ENCODE measurements around the gene DSC2.
"Not testable (repeated sequence)": the region's sequence is repeated elsewhere in the genome, so short reads cannot be mapped to it uniquely, and the experiment has no call there.

The DSC2 gene

DNA sequence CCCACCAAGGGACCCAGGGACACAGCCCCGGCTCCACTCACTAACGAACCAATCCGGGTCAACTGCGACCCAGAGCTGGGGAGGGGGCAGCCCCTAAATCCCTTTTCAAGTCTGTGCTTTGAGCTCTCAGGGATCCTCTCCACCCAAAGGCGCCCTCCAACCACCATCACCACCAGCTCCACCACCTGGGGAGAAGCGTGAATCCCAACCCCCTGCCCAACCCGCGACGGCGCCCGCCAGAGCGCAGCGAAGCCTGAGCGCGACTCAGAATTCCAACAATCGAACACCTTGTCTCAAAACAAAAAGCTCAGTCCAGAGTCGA, 60.2 kb downstream of the DSC2 start:
- no peak for DNase-seq

- no peak for DNase-seq
These were observed 60.7 kb downstream of the DSC2 start for GRCh38 chr18:31041271-31042083.

DNA sequence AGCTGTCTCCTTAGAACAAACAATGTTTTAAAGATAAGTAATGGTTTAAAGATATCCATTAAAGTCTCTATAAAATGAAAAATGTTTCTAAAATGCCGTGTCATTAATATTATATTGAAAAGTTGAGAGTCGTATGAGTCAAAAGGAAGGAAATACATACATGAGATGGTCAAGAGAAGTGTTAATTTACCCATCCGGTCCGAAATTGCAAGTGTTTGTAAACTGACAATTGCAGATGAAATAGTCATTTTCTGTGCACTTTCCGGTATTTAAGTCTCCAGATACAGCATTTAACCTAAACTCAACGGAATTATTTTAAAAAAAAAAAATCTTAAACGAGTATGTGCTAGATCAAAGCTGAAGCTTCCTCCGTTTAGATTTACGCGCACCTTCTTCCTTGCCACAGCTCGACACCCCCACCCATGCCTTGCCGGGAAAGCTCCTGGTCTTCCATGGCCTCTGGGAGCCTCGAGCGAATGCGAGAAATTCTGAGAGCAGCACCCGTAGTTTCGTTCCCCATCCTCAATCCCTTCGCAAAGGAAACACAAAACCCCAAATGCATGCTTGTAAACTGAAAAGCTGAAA, 61.4 kb downstream of the DSC2 start:
- DNase-seq, result no peak

GRCh38 chr18:31039426-31039825, 62.8 kb downstream of the DSC2 start:
- no peak for DNase-seq

DNA sequence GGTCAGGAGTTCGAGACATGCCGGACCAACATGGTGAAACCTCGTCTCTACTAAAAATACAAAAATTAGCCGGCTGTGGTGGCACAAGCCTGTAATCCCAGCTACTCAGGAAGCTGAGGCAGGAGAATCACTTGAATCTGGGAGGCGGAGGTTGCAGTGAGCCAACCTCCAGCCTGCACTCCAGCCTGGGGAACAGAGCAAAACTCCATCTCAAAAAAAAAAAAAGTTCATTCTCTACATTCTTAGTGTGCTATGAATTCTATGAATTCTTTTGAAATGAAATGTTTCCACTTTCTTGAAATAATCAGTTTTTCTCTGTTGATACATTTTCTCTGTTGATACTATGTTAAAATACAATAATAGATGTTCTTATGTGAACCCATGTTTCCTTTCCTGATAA, 64.5 kb downstream of the DSC2 start:
- DNase-seq, result not testable (repeated sequence)

GRCh38 chr18:31034541-31034940, 67.7 kb downstream of the DSC2 start:
- no peak for DNase-seq

DNA sequence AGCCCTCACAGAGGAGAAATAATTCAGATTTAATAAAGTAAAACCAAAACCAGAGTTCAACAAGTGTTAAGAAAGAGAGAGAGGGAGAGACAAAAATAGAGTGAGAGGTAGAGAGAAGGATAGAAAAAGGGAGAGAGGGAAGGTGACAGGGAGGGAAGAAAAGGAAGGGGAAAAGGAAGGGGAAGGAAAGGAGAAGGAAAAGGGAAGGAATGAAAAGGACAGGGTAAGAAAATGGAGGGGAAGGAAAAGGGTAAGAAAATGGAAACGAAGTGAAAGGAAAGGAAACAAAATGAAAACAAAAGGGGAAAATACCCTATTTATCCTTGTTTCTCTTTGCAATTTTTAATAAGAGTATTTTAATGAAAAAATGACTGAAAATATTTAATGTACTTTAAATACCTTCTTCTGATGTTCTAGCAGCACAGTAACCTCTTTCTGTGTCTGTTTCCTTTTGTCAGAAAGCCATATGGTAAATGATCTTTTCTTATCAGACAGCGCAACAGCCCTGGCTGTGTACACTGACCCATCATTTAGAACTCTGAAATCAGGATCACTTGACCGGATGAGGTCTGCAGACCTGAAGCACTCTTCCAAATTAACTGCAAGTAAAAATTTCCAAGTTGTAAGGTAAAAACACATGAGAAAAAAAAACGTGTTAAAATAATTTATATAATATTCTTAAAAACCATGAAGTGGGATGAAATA, 71.5 kb downstream of the DSC2 start:
- no peak for DNase-seq

- no peak for DNase-seq
These were observed 86.3 kb downstream of the DSC2 start for GRCh38 chr18:31015715-31016434.

DNA sequence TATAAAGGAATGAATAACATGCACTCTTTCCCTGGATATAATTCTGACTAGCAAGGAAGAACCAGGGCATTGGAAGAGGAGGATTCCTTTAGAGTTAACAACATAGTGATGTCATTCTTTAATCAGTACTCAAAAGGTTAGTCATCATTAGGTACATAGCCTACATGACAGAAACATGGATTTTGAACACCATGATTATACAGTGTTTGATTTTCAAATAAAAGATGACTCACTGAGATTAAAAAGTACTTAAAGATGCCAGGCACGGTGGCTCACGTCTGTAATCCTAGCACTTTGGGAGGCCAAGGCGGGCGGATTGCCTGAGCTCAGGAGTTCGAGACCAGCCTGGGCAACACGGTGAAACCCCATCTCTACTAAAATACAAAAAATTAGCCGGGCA, 90.8 kb downstream of the DSC2 start:
- DNase-seq, result not testable (repeated sequence)

DNA sequence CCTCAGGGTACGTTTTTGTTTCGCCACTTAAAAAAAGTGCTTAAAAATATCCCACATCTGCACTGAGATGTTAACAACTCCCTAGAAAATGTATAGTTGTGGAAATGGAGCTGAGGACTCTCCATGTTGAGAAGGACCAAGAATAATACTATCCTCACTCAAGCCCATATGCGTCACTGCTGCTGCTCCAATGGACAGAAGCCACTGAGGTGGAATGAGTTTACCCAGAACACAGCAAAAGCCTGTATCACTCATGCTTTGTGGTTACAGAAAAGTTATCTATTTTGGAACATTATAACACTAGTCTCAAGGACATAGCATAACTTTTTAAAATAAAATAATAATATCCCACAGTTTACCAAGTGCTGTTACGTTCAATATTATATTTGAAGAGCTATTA, 91.6 kb downstream of the DSC2 start:
- no peak for DNase-seq
